Adrenal gland (tissue), 5 donors: ENCODE results near the gene LGALS3BP.

Source experiments
- POLR2A ChIP-seq, 2 donors: fragments of 450-650 bp; IDR thresholded peaks; one replicate each; pipeline ENCODE4 v1.6.1; 2017; ENCODE audit warnings: antibody characterized with exemption in 2 of 2, mild to moderate bottlenecking in 2 of 2, moderate library complexity in 1 of 2
- TF ChIP-seq, protein P1 (sequence below), 6 experiments: fragments of 450-650 bp in 4 of 6; fragments of 200-600 bp in 2 of 6; sonication (generic) in 1 of 6; IDR thresholded peaks; 1 replicate in 5 of 6; 2 replicates in 1 of 6; pipeline versions ENCODE4 v1.5.1 to v1.8.0; 2016 to 2021; ENCODE audit warnings: antibody characterized with exemption in 6 of 6, mild to moderate bottlenecking in 2 of 6, moderate library complexity in 1 of 6
- donor health status: DM: no; HTN: no; CAD: no.

DNA sequence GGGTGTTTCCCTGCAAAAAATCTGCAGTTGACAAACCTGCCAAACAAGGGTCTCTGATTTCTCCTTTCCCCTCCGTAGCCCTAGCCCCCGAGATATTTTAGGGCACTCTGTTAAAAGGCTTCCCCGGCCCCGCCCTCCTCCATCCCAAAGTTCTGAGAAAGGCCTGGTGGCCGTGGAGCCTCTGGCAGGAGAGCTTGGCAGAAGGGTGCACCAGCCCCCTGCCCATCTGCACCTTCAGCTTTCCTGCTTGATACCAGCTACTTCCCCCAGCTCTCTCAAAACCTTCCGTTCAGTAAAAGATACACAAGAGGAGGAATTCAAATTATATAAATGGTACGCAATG is 30.6 kb upstream of the LGALS3BP start:
- TF ChIP-seq POLR2A (IDR thresholded peaks at IDR 0.05) = no peak
- TF ChIP-seq, protein P1, sequence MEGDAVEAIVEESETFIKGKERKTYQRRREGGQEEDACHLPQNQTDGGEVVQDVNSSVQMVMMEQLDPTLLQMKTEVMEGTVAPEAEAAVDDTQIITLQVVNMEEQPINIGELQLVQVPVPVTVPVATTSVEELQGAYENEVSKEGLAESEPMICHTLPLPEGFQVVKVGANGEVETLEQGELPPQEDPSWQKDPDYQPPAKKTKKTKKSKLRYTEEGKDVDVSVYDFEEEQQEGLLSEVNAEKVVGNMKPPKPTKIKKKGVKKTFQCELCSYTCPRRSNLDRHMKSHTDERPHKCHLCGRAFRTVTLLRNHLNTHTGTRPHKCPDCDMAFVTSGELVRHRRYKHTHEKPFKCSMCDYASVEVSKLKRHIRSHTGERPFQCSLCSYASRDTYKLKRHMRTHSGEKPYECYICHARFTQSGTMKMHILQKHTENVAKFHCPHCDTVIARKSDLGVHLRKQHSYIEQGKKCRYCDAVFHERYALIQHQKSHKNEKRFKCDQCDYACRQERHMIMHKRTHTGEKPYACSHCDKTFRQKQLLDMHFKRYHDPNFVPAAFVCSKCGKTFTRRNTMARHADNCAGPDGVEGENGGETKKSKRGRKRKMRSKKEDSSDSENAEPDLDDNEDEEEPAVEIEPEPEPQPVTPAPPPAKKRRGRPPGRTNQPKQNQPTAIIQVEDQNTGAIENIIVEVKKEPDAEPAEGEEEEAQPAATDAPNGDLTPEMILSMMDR (IDR thresholded peaks at IDR 0.05) = no peak
